GM23338 (cell line): ENCODE measurements around the gene ASB16.

Experiments
- EZH2 ChIP-seq: fragments of 200-600 bp; sonication (generic); IDR thresholded peaks from one replicate; pipeline ENCODE4 v1.8.0; 2017; ENCODE audit warnings: antibody characterized with exemption, mild to moderate bottlenecking, low read depth; ENCODE audit not compliant: unreplicated experiment
- EZH2phosphoT487 ChIP-seq: fragments of 200-600 bp; sonication (generic); IDR thresholded peaks from one replicate; pipeline ENCODE4 v1.8.1; 2018; ENCODE audit warnings: antibody characterized with exemption; ENCODE audit not compliant: unreplicated experiment
- JUNB ChIP-seq: IDR thresholded peaks from one replicate; pipeline ENCODE4 v1.6.1; 2016; ENCODE audit warnings: antibody characterized with exemption; ENCODE audit not compliant: unreplicated experiment
- NANOG ChIP-seq: IDR thresholded peaks from 2 replicates; pipeline ENCODE4 v1.6.1; 2016; ENCODE audit warnings: antibody characterized with exemption, borderline replicate concordance
- ZNF114 ChIP-seq: fragments of 250-450 bp; sonication (Bioruptor Pico); IDR thresholded peaks from 2 replicates; pipeline ENCODE4 v1.5.0; 2020; ENCODE audit warnings: mild to moderate bottlenecking, moderate library complexity
- TF ChIP-seq, protein P1 (sequence below): IDR thresholded peaks from 2 replicates; pipeline ENCODE4 v1.6.1; 2016; ENCODE audit warnings: antibody characterized with exemption
- TF ChIP-seq, protein P2 (sequence below), 2 experiments: fragments of 200-600 bp in 1 of 2; sonication (generic) in 1 of 2; conservative IDR thresholded peaks; 2 replicates each; pipeline versions ENCODE4 v1.5.1 to v1.6.1; 2016 to 2017; ENCODE audit warnings: antibody characterized with exemption in 2 of 2, low read depth in 2 of 2, mild to moderate bottlenecking in 2 of 2, moderate library complexity in 1 of 2
- TF ChIP-seq, protein P3 (sequence below): IDR thresholded peaks from one replicate; pipeline ENCODE4 v1.6.1; 2018; ENCODE audit warnings: antibody characterized with exemption; ENCODE audit not compliant: unreplicated experiment

DNA sequence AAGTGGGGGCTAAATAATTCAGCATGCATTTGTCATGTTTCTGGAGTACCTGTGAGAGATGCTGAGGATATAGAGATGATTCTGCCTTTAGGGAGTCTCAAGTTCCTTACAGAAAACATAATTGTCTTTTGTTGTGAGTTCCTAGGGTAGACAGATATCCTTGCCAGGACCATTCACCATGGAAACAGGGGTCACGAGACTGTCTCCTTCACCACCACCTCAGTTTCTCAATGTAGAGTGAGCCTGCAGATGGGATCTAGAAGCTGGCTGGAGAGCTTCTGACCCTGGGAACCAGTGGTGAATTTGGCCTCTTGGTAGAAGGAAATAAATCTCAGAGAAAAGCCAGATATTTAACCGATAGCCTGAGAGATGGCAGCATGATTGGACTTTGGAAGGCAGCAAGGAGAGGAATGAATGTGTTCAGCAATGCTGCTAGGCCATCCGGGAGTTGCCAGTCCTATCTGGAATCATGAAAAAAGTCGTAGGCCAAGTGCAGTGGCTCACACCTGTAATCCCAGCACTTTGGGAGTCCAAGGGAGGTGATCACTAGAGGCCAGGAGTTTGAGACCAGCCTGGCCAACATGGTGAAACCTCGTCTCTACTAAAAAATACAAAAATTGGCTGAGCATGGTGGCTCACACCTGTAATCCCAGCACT, 39.7 kb upstream of the ASB16 start:
- TF ChIP-seq JUNB = no peak
- TF ChIP-seq, protein P1, sequence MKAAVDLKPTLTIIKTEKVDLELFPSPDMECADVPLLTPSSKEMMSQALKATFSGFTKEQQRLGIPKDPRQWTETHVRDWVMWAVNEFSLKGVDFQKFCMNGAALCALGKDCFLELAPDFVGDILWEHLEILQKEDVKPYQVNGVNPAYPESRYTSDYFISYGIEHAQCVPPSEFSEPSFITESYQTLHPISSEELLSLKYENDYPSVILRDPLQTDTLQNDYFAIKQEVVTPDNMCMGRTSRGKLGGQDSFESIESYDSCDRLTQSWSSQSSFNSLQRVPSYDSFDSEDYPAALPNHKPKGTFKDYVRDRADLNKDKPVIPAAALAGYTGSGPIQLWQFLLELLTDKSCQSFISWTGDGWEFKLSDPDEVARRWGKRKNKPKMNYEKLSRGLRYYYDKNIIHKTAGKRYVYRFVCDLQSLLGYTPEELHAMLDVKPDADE = no peak
- TF ChIP-seq, protein P2, sequence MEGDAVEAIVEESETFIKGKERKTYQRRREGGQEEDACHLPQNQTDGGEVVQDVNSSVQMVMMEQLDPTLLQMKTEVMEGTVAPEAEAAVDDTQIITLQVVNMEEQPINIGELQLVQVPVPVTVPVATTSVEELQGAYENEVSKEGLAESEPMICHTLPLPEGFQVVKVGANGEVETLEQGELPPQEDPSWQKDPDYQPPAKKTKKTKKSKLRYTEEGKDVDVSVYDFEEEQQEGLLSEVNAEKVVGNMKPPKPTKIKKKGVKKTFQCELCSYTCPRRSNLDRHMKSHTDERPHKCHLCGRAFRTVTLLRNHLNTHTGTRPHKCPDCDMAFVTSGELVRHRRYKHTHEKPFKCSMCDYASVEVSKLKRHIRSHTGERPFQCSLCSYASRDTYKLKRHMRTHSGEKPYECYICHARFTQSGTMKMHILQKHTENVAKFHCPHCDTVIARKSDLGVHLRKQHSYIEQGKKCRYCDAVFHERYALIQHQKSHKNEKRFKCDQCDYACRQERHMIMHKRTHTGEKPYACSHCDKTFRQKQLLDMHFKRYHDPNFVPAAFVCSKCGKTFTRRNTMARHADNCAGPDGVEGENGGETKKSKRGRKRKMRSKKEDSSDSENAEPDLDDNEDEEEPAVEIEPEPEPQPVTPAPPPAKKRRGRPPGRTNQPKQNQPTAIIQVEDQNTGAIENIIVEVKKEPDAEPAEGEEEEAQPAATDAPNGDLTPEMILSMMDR (conservative IDR thresholded peaks at IDR 0.05; ENCODE audit: low read depth in 2 of 2) = no peak
- TF ChIP-seq EZH2 = no peak
- TF ChIP-seq, protein P3, sequence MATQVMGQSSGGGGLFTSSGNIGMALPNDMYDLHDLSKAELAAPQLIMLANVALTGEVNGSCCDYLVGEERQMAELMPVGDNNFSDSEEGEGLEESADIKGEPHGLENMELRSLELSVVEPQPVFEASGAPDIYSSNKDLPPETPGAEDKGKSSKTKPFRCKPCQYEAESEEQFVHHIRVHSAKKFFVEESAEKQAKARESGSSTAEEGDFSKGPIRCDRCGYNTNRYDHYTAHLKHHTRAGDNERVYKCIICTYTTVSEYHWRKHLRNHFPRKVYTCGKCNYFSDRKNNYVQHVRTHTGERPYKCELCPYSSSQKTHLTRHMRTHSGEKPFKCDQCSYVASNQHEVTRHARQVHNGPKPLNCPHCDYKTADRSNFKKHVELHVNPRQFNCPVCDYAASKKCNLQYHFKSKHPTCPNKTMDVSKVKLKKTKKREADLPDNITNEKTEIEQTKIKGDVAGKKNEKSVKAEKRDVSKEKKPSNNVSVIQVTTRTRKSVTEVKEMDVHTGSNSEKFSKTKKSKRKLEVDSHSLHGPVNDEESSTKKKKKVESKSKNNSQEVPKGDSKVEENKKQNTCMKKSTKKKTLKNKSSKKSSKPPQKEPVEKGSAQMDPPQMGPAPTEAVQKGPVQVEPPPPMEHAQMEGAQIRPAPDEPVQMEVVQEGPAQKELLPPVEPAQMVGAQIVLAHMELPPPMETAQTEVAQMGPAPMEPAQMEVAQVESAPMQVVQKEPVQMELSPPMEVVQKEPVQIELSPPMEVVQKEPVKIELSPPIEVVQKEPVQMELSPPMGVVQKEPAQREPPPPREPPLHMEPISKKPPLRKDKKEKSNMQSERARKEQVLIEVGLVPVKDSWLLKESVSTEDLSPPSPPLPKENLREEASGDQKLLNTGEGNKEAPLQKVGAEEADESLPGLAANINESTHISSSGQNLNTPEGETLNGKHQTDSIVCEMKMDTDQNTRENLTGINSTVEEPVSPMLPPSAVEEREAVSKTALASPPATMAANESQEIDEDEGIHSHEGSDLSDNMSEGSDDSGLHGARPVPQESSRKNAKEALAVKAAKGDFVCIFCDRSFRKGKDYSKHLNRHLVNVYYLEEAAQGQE = no peak
- no peak for TF ChIP-seq EZH2phosphoT487
- TF ChIP-seq NANOG = no peak
- no peak for TF ChIP-seq ZNF114 (CRISPR knock-in tag)
